OCI-M1 (cell line): ENCODE results near the gene TCF7L2.

Source experiments
- DNase-seq: peaks from one replicate; lab custom pipeline; 2025; lab: John Stamatoyannopoulos, UW

Gene TCF7L2

GRCh38 chr10:112948196-112948595 is 1.9 kb upstream of the TCF7L2 start:
- DNase-seq: no peak

DNA sequence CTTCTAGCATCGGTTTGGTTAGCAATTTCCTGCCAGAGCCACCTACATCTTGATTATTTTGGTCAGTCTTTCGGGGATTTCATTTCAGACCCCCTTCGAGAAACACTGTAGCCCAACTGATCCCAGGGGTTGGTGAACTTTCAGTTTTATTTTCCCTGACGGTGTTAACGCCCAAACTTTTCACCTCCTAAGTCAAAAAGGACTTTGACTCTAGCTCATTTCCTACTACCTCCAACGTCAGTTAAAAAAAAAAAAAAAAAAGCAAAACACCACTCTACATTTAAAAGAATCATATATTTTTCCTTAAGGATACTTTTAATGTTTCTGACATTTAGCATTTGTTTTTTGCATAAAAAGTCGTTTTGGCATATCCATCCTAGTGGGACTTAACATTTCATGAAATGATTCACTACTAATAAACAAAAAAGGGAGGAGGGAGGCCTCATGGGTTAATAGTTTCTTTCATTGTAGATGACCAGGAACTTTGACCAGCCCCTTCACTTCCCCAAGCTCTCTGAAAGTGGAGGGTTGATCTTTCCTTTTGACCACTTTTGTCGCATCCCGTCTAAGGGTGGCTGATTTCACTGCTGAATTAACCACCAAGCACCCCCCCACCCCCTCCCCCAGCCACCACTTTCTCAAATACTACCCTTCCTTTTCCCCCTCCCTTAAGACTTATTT is 764 bp upstream of the TCF7L2 start:
- peak; percentile 74 for DNase-seq

DNA sequence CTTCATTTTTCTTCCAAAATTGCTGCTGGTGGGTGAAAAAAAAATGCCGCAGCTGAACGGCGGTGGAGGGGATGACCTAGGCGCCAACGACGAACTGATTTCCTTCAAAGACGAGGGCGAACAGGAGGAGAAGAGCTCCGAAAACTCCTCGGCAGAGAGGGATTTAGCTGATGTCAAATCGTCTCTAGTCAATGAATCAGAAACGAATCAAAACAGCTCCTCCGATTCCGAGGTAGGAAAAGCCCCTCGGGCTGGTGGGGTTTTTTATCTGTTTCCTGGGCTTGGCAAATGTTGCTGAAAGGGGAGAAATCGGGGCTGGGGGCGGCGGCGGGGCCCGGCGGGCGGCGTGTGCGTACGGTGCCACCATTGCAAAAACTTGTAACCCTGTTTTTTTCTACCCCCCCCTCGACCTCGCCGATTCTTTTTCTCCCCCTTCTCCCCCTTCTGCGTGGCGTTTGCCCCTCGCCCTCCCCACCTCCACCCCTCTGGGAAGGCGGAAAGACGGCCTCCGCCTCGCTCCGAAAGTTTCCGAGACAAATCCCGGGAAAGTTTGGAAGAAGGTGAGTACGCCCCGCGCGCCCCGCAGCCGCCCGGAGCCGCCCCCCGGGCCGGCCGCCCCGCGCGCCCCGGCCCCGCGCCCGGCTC is 789 bp downstream of the TCF7L2 start:
- DNase-seq: peak; percentile 45

DNA sequence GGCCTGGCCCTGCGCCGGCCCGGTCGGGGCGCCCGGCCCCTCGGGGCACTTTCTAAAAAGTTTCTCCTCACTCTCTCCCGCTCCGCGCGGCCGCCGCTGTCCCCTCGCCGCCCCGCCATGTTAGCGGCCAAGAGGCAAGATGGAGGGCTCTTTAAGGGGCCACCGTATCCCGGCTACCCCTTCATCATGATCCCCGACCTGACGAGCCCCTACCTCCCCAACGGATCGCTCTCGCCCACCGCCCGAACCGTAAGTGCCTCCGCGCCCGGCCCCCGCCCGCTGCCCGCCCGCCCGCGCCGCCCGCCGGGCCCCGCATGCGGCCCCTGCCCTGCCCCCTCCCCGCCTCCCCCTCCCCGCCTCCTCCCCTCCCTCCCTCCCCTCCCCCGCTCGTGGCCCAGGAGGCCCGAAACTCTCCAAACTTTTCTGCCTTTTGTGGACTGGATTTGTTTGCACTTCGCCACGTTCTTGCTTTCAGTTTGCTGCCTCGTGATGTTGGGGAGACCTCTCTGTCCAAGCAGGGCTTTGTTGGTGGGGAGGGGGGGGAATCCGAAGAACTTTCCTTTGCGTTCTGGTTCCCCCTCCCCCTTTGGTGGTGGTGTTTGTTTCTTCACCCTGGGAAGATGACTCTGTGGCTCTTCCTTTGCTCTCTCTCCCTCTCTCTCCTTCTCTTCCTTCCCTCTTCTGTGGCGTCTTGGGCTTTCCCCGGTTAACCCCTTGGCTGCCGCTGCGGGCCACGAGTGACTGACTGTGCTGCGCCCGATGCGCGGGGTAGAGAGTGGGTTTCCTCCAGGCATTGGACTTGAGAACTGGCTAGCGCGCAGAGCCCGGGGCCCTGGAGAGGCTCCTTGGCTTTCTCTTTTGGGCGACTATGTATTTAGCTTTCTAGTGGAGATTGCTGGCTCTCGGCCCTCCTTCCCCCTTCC is 1.6 kb downstream of the TCF7L2 start:
- peak; percentile 57 for DNase-seq

GRCh38 chr10:112952282-112953173 is 2.5 kb downstream of the TCF7L2 start:
- no peak for DNase-seq

DNA sequence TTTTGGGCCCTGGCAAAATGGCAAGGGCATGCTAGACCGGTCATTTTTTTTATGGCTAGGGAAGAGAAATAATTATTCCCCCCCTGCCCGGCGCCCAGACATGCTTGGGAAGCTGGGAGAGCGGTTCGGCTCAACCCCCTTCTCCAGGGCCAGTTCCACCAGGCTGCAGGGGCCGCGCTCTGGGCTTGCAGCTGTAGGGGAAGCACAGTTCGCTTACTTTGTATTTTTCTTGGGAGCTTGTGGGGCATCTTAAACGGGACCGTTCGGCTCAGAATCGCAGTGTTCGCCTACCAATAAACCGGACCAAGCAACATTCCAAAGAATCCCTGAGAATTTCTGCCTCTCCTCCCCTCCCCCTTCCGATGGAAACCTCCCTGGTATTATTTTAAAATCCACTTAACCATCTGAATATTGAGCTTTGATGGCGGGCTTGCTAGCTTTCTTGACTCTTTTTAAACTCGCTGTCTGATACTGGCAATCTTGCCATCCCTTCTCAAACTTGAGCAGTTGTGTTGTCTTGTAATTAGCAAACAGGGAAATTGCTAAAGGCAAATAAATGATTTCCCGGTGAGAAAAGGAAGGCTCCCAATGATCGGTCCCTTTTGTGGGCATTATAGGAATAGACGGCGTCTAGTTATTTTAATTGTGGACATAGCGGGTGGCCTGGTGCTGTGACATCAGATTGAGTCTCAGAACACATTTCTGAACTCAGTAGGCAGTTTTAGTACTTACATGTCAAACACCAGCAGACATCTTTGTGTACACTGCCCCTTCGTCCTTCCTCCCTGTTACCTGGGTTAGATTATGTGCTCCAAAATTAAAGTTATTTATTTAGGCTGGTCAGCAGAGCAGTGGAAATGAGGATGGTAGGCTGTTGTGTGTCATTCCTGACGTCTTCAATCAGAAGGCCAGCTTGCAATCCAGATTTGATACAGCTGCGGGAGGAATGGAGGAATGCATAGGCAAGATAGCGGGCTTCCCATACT is 3.4 kb downstream of the TCF7L2 start:
- DNase-seq: no peak

- DNase-seq: no peak
Observed at GRCh38 chr10:112954974-112955581, 5.0 kb downstream of the TCF7L2 start.

- DNase-seq: no peak
Observed at GRCh38 chr10:112955582-112956421, 5.8 kb downstream of the TCF7L2 start.

GRCh38 chr10:112956631-112957350 is 6.7 kb downstream of the TCF7L2 start:
- DNase-seq: no peak

DNA sequence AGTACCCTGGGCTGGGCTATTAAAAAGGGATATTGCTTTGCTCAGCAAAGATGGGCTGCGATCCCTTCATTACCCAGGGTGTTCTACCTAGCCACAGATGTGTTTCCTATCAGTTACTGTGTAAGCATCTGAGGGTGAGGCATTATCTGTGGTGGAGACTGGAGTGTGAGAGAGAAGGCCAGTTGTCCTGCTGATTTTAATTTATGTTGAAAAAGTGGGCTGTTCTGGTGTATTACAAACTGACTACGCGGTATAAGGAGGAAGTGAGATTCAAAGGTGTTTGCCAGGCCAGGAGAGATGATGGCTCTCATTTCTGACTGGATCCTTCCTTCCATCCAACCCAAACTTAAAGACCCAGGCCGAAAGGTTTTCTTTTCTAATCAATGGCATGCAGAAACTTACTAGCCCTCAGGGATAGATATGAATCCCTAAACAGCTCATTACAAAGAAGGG is 7.6 kb downstream of the TCF7L2 start:
- DNase-seq: no peak

DNA sequence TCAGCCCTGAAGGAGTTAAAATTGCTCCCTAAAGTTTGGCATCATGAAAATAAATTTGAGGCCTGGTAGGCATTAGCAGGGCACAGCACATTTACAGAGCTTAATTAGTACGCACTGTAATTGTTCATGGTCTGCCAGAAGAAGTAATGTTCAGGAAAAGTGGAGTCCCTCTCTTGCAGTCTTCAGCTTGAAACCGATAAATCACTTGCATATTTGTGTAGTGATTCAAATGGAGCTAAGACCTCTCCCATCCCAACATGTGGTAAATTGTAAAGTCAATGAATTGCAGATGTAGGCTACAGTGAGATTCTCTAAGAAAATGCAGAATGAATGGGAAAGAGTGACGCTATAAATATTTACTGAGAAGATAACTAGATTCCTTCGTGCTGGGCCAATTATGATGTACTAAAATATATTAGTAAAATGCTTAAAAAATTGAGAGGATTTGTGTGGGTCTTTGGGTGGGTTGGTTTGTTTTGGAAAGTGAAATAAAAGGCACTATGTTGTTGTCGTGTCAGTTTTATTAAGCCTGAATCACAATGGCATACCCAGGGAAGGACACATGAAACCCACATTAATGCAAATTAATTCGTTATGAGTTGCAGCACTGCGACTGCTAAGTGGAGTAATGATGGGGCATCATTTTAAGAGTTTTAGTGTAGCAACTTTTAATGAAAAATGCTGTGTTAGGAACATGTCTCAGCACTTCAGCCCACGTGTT is 8.4 kb downstream of the TCF7L2 start:
- DNase-seq: no peak

GRCh38 chr10:112959207-112959838 is 9.3 kb downstream of the TCF7L2 start:
- no peak for DNase-seq

GRCh38 chr10:112960151-112960681 is 10.2 kb downstream of the TCF7L2 start:
- no peak for DNase-seq

DNA sequence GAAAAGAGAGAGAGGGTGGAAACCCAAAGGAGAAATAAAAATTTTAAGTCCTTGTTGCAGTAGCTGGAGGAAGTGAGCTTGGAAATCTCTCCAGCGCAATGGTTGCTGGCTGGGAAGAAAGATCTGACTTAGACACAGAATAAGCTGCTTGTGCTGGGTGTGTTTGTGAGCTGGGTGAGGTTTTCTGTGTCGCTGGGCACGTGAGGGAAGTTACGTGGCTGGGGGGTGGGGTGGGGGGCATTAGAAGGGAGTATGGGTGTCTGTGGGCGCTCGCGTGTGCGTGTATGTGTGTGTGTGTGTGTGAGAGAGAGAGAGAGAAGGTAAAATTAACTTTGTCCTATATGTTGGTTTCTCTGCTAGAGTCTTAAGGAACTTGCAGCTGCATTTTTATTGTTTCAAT is 11.6 kb downstream of the TCF7L2 start:
- no peak for DNase-seq

DNA sequence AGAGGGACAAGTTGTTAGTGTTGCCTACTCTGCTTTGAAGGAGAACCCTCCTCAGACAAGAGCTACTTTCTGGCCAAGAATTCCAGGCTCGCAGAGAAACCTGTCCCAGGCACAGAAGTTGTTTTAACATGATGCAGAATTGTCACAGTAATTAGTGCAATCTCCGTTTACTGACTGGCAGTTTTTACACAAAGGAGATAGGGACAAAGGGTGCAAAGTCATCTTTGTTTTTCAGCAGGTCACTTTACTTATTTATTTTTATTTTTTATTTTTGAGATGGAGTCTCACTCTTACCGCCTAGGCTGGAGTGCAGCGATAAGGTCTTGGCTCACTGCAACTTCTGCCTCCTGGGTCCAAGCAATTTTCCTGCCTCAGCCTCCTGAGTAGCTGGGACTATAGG is 12.3 kb downstream of the TCF7L2 start:
- DNase-seq: no peak

GRCh38 chr10:112963835-112964234 is 13.8 kb downstream of the TCF7L2 start:
- DNase-seq: no peak

- DNase-seq: no peak
Observed at GRCh38 chr10:112964482-112964881, 14.4 kb downstream of the TCF7L2 start.
